GM18502 (cell line): ENCODE data around the gene BTN3A1.
"Not testable (repeated sequence)": the region's sequence is repeated elsewhere in the genome, so short reads cannot be mapped to it uniquely, and the experiment has no call there.

Experiments
- ATAC-seq: cut with Tn5 transposase; IDR thresholded peaks from one replicate; pipeline ENCODE4 v1.9.1; 2021; ENCODE audit warnings: mild to moderate bottlenecking; ENCODE audit not compliant: unreplicated experiment, poor library complexity

BTN3A1 gene

DNA sequence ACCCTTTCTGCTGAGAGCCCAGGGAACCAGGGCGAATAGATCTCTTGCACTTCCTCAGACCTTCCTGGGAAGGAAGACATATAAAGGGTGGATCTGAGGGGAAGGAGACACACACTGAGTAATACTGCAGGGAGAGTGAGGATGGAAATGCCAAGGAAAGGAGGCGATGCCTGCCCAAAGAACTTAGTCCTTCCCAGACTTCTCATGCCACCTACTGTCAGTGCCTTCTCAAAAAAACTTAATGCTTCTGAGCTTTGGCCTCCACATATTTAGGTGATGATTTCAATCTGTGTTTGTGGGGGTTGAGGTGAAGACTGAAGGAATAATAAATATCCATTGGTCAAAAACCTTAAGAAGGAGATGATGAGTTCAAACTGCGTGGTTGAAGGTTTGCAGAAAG is 9.7 kb downstream of the BTN3A1 start:
- no peak for ATAC-seq

DNA sequence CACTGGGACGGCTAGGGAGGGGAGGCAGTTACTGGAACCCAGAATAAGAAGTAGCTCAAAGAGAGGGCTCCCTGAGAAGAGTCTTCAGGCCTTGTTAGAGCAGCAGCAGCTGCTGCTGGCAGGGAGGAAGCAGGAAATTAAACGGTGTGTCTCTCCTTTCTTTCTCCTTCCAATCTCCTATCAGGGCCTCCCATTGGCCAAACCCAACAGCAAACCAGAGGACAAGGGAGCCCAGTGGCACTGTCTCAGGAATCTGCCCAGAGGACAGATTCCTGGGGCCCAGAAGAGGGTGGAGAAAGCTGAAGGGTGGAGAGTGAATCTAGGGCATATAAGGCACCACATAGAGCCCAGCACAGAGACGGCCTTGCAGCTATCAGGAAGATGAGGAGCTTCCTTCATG is 10.2 kb downstream of the BTN3A1 start:
- no peak for ATAC-seq

DNA sequence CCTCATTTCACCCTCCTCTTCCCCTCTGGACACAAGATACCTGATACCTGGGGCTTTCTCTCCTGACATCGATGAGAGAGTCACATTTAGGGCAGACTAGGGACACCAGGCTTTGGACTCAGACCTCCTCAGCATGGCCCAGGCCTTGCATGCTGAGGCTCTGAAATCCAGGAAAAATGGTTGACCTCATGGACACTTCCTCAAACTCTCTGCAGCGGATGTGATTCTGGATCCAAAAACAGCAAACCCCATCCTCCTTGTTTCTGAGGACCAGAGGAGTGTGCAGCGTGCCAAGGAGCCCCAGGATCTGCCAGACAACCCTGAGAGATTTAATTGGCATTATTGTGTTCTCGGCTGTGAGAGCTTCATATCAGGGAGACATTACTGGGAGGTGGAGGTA is 10.9 kb downstream of the BTN3A1 start:
- no peak for ATAC-seq

DNA sequence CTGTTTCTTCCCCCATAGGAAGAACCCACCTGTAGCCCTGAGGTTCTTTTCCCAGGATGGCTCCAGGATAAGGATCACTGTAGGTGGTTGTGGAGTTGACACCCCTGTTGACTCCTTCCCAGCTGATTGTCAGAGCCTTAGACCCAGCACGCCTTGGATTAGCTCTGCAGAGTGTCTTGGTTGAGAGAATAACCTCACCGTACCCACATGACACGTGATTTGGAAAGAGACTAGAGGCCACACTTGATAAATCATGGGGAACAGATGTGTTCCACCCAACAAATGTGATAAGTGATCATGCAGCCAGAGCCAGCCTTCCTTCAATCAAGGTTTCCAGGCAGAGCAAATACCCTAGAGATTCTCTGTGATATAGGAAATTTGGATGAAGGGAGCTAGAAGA is 12.2 kb downstream of the BTN3A1 start:
- ATAC-seq: no peak

DNA sequence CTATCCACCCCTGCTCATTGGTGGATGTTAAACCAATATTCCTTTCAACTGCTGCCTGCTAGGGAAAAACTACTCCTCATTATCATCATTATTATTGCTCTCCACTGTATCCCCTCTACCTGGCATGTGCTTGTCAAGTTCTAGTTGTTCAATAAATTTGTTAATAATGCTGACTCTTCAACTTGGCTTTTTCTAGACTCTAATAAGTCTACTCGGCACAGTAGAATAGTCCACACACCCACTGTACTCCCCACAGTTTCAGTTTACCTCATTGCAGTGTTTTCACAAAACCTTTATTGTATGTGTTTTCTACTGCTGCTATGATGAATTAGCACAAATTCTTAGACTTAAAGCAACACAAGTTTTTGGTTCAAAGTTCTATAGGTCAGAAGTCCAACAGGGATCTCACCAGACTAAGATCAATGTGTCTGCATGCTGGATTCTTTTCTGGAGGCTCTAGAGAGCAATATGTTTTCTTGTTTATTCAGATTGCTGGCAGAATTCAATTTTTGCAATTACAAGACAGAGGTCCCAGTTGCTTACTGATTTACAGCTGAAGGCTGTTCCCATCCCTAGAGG is 13.1 kb downstream of the BTN3A1 start:
- ATAC-seq: no peak

DNA sequence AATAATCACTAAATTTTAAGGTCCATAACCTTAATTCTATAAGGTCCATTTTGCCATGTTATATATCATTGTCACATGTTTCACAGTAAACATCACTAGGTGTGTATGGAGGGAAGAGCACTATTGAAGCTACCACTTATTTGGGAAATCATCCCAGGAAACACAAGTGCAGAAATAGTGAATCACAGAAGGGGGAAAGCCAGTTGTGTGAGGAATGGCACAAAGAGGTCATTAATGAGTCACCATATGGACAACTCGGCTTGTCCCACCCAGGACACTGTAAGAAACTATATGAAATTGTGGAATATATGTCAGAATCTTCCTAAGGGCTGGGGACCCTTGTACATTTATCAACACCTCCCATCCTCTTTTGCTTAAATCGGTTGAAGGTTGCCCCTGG is 13.7 kb downstream of the BTN3A1 start:
- no peak for ATAC-seq

DNA sequence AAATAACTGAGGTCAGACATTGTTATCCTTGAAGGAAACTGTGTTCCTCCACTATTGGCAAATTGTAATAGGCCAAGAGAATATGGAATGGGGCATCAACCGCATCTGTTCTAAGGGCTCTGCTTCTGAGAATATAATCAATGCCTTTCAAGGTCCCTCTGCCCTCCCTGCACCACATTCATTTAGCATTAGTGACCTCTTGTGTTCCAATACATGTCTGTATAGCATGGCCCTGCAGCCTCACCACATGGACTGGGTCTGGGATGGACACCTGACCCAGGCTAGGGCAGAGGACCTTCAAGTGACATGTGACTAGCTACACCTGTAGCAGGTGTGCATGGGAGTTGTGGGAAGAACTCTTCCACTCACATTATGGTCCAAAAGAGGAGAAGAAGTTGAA is 14.2 kb downstream of the BTN3A1 start:
- ATAC-seq: no peak

DNA sequence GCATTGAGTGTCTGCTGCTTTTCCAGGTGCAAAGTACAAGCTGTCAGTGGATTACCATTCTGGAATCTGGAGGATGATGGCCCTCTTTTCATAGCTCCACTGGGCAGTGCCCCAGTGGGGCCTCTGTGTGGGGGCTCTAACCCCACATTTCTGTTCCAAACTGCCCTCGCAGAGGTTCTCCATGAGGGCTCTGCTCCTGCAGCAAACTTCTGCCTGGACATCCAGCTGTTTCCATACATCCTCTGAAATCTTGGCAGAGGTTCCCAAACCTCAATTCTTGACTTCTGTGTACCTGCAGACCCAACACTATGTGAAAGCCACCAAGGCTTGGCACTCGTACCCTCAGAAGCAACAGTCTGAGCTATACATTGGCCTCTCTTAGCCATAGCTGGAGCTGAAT is 16.0 kb downstream of the BTN3A1 start:
- not testable (repeated sequence) for ATAC-seq

DNA sequence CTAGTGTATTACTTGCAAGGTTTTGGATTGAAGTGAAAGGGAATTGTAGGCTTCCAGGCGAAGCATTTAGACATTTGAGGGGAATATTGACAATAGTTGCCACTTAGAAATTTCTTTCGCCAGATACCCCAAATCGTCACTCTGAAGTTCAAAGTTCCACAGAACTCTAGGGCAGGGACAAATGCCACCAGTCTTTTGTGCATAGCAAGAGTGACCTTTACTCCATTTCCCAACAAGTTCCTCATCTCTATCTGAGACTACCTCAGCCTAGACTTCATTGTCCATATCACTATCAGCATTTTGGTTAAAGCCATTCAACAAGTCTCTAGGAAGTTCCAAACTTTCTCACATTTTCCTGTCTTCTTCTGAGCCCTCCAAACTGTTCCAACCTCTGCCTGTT is 16.7 kb downstream of the BTN3A1 start:
- ATAC-seq: not testable (repeated sequence)

DNA sequence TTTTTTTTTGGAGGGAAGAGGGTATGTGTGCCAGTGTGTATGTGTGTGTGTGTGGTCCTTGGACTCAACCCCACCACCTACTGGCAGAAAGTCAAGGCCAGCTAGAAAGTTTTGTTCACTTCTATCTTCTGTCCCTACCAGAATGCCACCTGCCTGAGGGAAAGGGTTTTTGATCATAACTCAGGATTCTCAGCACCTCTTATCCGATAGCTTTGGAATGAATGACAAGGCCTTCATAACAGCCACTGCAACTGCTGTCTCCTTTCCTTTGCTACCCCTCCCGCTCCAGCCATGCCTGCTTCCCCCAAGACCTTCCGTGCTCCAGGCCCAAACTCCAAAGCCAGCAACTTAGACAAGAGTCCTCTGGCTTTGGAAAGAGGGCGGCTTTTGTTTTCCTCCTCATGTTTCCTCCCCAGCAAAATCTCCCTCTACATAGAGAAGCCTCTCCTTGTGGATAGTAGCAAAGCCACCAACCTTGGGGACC is 18.7 kb downstream of the BTN3A1 start:
- peak; percentile 9 for ATAC-seq

DNA sequence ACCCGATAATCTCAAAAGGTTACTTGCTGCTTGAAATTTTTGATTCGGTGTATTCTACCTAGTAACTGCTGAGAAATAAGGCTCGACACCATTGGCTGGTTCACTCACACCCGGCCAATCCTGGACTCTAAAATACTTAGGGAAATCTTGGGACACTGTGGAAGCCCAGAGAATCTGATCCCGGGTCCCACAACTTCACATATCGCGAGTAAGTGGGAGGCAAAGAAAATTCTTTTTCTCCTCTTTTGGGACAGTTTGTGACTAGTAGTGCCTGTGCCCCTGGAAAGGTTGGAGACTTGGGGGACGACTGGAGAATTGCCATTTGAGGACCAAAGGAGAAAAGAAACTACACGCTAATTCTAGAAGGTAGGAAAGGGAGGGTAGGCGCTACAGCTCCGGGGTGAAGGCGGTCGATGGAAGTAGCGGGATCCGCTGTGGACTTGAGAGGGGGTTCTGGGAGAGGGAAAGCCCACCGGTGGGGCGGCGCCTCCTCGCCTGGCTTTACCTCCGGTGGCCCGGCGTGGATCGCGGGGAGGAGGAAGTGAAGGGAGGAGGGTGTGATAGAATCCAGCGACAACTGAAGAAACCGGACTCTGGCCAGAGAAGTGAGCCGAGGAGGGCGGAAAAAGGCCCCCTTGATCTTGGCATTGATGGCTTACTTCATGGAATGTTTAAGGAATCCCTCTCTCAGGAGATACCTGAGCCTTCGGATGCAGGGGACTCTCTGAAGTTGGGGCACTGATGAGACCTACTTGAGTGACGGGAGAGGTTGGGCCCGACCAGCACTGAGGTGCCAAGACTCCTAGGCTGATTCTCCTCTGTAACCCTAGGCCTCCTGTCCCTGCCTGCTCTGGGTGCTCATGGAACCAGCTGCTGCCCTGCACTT is 19.4 kb downstream of the BTN3A1 start:
- peak; percentile 89 for ATAC-seq

DNA sequence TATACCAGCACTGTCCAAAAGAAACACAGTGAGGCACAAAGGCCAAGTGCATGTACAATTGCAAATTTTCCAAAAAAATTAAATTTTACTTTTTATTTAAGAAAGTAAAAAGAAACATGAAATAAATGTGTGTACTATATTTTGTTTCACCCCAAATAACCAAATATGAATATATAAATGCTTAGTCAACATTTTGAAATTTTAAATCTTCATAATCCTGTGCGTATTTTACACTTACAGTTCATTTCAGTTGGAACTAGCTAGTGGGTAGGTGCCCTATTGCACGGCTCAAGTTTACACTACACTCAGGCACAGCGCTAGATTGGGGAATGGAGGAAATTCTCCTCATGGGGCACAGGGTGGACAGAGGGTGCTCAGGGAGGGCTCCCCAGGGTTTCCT is 20.3 kb downstream of the BTN3A1 start:
- no peak for ATAC-seq

DNA sequence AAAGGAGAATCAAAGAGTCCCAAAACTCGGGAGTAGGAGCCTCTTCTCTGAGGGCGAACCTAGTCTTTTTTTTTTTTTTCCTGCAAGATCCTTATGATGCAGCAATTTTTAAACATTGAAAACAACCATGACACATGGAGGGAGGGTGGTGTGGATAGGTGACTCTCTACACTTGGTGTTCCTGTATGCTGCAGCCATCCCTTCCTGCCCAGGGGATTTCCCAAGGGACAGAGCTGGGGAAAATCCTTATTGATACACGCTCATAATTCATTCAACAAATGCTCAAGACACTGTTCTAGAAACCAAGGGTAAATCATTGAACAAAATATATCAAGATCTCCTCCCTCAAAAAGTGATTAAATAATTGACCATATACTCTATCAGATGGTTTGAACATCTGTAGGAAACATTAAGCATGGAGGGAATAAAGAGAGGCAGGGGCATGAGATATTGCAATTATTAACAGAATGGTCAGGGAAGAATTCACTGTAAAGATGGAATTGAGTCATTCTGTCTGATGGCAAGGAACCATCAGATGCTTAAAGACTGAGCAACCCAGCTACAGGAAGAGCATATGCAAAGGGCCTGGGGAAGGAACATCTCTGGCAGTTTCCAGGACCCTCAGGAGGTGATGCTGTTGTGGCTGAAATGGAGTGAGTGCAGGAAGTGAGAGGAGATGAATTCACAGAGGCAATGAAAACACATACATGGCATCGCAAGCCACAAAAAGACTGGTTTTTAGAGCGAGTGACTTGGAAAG is 24.8 kb downstream of the BTN3A1 start:
- ATAC-seq: no peak

DNA sequence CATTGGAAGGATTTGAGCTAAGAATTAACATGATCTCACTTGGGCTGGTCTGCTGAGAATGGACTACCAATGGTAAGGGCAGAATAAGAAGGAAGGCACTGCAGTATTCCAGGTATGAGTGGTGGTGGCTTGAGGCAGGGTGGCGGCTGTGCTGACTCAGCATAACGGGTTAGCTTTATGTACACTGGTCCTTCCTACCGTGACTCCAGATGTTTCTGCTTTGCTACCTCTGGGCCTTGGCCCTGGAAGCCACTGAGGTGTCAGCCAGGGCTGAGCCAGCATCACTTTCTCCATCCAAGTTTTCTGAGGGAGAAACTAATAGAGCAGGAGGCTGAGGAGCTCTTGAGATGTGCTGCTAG is 25.4 kb downstream of the BTN3A1 start:
- no peak for ATAC-seq

DNA sequence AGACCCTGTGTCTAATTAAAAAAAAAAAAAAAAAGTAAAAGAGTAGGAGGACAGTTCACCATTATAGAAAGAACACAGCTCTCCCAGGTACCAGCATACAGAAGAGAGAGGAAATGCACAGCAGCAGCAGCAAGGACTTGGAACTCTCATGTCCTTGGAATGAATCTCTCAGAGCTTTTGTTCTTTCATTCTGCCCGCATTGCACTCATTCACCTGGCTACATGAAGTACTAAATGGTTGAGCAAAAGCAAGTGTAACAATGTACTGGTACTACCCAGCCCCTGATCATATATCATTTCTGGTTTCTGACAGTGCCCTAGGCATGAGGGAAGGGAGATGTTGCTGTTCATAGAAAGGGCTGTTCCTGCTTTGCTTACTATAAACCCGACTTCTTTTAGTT is 26.1 kb downstream of the BTN3A1 start:
- ATAC-seq: no peak

DNA sequence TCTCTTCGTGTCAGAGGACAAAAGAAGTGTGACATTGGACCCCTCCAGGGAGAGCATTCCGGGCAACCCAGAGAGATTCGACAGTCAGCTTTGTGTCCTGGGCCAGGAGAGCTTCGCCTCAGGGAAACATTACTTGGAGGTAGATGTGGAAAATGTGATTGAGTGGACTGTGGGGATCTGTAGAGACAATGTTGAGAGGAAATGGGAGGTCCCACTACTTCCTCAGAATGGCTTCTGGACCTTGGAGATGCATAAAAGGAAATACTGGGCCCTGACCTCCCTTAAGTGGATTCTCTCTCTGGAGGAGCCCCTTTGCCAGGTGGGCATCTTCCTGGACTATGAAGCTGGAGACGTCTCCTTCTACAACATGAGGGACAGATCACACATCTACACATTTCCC is 28.7 kb downstream of the BTN3A1 start:
- ATAC-seq: no peak

DNA sequence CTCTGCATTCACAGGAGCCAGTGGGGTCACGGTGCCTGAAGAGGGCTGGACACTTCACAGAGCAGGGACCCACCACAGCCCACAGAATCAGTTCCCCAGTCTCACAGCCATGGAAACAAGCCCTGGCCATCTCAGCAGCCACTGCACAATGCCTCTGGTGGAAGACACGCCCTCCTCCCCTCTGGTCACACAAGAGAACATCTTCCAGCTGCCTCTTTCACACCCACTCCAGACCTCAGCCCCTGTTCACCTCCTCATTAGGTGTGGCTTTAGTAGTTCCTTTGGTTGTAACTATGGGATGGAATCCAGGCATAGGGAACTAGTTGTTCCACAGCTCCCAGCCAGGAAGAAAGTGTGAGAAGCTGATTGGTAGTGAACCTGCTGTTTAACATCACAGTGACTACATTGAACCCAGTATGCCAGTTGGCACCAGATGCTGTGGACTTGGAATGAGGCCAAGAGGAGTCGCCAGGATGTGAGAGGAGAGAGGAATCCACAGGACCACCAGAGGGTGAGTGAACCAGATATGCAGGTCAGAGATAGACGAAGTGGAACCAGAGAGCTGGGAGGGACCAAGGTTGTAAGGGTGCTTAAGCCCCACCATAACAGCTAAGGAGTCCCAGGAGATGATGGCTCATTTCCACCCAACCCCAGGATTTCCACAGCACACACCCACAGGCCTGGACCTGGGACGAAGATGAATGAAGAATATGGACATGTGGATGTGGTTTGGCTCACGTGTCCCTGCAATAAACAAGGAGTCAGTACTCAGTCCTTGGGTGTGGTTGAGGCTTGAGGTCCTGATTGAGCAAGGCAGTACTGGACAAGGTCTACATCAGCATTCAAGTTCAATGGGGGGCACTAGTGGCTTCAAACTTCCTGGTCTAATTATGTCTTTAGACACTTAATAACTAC is 29.4 kb downstream of the BTN3A1 start:
- ATAC-seq: no peak

DNA sequence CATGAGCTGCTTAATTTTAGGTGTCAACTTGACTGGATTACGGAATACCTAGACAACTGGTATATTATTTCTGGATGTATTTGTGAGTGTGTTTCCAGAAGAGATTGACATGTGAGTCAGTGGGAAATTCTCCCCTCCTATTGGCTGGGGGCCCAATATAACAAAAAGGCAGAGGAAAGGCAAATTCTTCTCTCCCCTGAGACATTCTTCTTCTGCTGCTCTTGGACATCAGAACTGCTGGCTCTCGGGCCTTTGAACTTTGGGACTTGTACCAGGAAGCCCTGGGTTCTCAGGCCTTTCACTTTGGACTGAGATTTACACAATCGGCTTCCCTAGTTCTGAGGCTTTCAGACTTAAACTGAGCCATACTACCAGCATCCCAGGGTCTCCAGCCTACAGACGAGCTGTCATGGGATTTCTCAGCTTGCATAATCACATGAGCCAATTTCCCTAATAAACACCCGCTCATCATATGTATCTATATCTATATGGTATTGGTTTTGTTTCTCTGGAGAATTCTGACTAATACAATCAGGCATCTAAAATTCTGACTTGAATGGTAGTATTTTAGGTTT is 30.6 kb downstream of the BTN3A1 start:
- no peak for ATAC-seq

DNA sequence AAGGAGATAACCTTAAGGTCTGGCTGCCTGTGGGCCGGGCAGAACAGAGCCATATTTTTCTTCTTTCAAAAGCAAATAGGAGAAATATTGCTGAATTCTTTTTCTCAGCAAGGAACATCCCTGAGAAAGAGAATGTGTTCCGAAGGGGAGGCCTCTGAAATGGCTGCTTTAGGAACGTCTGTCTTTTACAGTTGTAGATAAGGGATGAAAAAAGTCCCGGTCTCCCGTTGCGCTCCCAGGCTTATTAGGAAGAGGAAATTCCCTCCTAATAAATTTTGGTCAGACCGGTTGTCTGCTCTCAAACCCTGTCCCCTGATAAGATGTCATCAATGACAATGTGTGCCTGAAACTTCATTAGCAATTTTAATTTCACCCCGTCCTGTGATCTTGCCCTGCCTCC is 31.6 kb downstream of the BTN3A1 start:
- not testable (repeated sequence) for ATAC-seq

DNA sequence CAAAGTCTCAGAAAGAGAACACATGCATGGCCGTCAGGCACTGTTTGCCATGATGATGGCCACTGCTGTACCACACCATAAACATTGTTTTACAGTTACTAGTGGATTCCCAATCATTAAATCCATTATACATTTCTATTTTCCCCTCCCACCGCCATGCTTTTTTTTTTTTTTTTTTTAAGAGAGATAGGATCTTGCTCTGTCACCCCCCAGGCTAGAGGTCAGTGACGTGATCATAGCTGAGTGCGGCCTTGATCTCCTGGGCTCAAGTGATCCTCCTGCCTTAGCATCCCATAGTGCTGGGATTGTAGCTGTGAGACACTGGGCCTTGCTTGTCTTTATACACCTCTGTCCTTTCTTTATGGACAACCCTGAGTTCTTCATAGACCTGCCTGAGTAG is 33.9 kb downstream of the BTN3A1 start:
- ATAC-seq: no peak
